ENCODE data around the gene PLA2G7. TPM values are rescaled to one million over a fixed set of nuclear protein-coding genes. Genes with fewer than 3 reads are reported as not detected.

PLA2G7 gene
- total and polyA plus RNA-seq, 2 of the 8 experiments (the other 6 are each of a cell fraction or from before 2014, with no cell fraction given): 1.5 to 2.2 TPM

- TF ChIP-seq, protein P1, sequence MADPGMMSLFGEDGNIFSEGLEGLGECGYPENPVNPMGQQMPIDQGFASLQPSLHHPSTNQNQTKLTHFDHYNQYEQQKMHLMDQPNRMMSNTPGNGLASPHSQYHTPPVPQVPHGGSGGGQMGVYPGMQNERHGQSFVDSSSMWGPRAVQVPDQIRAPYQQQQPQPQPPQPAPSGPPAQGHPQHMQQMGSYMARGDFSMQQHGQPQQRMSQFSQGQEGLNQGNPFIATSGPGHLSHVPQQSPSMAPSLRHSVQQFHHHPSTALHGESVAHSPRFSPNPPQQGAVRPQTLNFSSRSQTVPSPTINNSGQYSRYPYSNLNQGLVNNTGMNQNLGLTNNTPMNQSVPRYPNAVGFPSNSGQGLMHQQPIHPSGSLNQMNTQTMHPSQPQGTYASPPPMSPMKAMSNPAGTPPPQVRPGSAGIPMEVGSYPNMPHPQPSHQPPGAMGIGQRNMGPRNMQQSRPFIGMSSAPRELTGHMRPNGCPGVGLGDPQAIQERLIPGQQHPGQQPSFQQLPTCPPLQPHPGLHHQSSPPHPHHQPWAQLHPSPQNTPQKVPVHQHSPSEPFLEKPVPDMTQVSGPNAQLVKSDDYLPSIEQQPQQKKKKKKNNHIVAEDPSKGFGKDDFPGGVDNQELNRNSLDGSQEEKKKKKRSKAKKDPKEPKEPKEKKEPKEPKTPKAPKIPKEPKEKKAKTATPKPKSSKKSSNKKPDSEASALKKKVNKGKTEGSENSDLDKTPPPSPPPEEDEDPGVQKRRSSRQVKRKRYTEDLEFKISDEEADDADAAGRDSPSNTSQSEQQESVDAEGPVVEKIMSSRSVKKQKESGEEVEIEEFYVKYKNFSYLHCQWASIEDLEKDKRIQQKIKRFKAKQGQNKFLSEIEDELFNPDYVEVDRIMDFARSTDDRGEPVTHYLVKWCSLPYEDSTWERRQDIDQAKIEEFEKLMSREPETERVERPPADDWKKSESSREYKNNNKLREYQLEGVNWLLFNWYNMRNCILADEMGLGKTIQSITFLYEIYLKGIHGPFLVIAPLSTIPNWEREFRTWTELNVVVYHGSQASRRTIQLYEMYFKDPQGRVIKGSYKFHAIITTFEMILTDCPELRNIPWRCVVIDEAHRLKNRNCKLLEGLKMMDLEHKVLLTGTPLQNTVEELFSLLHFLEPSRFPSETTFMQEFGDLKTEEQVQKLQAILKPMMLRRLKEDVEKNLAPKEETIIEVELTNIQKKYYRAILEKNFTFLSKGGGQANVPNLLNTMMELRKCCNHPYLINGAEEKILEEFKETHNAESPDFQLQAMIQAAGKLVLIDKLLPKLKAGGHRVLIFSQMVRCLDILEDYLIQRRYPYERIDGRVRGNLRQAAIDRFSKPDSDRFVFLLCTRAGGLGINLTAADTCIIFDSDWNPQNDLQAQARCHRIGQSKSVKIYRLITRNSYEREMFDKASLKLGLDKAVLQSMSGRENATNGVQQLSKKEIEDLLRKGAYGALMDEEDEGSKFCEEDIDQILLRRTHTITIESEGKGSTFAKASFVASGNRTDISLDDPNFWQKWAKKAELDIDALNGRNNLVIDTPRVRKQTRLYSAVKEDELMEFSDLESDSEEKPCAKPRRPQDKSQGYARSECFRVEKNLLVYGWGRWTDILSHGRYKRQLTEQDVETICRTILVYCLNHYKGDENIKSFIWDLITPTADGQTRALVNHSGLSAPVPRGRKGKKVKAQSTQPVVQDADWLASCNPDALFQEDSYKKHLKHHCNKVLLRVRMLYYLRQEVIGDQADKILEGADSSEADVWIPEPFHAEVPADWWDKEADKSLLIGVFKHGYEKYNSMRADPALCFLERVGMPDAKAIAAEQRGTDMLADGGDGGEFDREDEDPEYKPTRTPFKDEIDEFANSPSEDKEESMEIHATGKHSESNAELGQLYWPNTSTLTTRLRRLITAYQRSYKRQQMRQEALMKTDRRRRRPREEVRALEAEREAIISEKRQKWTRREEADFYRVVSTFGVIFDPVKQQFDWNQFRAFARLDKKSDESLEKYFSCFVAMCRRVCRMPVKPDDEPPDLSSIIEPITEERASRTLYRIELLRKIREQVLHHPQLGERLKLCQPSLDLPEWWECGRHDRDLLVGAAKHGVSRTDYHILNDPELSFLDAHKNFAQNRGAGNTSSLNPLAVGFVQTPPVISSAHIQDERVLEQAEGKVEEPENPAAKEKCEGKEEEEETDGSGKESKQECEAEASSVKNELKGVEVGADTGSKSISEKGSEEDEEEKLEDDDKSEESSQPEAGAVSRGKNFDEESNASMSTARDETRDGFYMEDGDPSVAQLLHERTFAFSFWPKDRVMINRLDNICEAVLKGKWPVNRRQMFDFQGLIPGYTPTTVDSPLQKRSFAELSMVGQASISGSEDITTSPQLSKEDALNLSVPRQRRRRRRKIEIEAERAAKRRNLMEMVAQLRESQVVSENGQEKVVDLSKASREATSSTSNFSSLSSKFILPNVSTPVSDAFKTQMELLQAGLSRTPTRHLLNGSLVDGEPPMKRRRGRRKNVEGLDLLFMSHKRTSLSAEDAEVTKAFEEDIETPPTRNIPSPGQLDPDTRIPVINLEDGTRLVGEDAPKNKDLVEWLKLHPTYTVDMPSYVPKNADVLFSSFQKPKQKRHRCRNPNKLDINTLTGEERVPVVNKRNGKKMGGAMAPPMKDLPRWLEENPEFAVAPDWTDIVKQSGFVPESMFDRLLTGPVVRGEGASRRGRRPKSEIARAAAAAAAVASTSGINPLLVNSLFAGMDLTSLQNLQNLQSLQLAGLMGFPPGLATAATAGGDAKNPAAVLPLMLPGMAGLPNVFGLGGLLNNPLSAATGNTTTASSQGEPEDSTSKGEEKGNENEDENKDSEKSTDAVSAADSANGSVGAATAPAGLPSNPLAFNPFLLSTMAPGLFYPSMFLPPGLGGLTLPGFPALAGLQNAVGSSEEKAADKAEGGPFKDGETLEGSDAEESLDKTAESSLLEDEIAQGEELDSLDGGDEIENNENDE (IDR thresholded peaks at IDR 0.05; ENCODE audit: insufficient replicate concordance, low read length): no peak
- no peak for TF ChIP-seq CHD1 (IDR thresholded peaks at IDR 0.05; ENCODE audit: low read depth, low read length)
- no peak for TF ChIP-seq SIRT6 (IDR thresholded peaks at IDR 0.05; ENCODE audit: low read length)
- no peak for TF ChIP-seq TAF1 (IDR thresholded peaks at IDR 0.05; ENCODE audit: low read depth, low read length)
Observed at GRCh38 chr6:46657642-46658041, 77.5 kb downstream of the PLA2G7 start (continued).

All from H1 (cell line).